Colon (tissue), 2 donors: ENCODE results near the gene PTGDS.

Experiments used
- FAIRE-seq: peaks from 2 replicates; lab custom pipeline; 2012; peaks lifted over from hg19 to GRCh38; lab: Jason Lieb, UNC
- donor health status: control.
- donor health status: control.

Gene PTGDS

GRCh38 chr9:137011907-137012675 lies 34.8 kb downstream of the PTGDS start:
- FAIRE-seq: no peak

GRCh38 chr9:137012694-137013570 lies 35.6 kb downstream of the PTGDS start:
- no peak for FAIRE-seq

- FAIRE-seq: no peak
Observed at GRCh38 chr9:137013571-137013940, 36.3 kb downstream of the PTGDS start.

- FAIRE-seq: no peak
Observed at GRCh38 chr9:137014166-137014565, 36.9 kb downstream of the PTGDS start.

- FAIRE-seq: no peak
Observed at GRCh38 chr9:137014776-137015539, 37.7 kb downstream of the PTGDS start.

DNA sequence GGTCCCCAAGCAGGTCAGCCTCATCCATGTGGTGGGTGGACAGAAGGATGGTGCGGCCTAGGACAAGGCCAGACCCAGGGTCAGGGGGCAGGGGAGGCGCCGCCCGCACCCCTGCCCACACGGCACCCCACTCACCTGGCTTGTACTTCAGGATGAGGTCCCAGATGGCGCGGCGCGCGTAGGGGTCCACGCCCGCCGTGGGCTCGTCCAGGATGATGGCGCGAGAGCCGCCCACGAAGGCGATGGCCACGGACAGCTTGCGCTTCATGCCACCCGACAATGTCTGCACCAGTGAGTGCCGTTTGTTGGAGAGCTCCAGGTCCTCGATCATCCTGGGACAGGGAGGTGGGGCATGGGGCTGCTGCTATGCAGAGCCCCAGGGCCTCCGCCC lies 38.2 kb downstream of the PTGDS start:
- FAIRE-seq: no peak

GRCh38 chr9:137015976-137016375 lies 38.7 kb downstream of the PTGDS start:
- no peak for FAIRE-seq

DNA sequence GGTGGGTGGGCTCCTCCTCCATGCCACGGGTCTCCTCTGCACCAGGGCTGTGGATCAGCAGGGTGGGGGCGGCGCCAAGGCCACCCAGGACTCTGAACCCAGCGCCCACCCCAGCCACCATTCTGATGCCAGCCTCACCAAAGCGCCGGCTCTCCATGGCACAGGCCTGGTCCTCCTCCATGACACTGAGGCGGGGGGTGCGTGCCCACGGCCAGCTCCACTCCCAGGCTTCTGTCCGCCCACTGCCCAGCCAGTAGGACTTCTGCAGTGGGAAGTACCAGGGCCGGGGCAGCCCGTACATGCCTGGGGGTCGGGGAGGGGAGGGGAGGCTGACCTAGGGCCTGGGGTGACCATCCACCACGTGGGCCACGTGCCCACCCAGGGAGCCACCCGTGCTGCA lies 39.1 kb downstream of the PTGDS start:
- FAIRE-seq: no peak

DNA sequence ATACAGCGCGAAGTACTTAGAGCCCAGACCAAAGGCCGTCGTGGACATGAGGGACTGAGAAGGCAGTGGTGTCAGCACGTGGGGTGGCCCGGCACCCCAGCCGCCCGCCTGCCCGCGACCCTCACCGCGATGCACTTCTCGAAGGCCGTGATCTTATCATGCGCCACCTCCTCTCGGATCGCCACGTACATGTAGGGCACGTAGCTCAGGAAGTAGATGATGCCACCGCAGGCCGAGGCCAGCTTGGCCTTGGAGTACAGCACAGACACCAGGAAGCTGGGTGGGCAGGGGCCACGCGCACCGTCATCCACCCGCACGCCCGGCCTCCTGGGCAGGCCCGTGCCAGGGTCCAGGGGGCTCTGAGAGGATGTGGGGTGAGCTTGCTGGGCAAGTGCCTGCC lies 39.8 kb downstream of the PTGDS start:
- FAIRE-seq: no peak

DNA sequence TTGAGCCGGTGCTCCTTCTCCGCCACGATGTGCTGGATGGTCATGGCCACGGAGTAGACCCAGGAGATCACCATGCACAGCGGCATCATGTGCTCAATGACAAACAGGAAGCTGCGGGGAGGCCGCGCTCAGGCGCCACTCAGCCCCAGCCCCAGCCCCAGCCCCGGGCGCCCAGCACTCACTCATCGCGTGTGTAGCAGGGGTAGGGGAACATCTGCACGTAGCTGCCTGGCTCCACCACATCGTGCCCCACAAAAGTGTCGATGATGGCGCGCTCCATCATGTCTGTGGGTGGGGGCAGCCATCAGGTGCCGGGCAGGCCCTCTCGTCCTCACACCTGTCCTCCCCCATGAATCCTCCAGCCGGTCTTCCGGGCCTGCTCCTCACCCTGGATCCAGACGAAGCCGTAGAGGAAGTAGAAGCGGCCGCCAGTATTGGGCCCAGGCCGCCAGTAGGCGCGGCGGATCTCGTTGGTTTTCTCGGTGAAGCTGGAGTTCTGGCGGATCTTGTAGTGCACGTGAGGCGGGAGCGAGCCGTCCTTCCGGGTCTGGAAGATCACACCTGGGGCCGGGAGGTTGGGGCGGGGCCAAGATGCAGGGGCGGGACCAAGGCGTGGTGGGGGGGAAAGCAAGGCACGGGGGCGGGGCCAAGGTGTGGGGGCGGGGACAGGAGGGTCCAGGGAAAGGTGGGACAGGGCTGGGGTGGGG lies 40.6 kb downstream of the PTGDS start:
- FAIRE-seq: no peak

- no peak for FAIRE-seq
Observed at GRCh38 chr9:137018761-137019559, 41.7 kb downstream of the PTGDS start.

- FAIRE-seq: no peak
Observed at GRCh38 chr9:137019891-137020683, 42.8 kb downstream of the PTGDS start.

GRCh38 chr9:137020771-137021567 lies 43.7 kb downstream of the PTGDS start:
- FAIRE-seq: no peak

DNA sequence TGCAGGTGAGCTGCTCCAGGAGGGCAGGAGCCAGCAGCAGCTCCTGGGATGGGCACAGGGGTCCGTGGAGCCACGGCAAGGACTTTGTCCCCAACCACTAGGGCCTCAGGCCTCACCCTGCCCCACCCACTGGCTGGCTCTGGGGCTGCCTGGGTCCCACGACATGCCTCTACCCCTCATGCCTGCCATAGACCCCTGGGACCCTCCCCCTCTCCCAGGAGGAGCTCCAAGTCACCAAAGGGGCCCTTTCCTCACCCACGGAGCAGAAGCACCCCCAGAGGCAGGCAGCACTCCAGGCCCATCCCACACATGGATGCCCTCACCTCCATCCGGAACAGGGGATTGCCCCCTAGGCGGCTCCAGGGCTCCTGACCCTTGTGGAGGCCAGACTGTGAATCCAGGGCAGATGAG lies 44.3 kb downstream of the PTGDS start:
- no peak for FAIRE-seq

GRCh38 chr9:137021979-137022661 lies 44.8 kb downstream of the PTGDS start:
- no peak for FAIRE-seq

DNA sequence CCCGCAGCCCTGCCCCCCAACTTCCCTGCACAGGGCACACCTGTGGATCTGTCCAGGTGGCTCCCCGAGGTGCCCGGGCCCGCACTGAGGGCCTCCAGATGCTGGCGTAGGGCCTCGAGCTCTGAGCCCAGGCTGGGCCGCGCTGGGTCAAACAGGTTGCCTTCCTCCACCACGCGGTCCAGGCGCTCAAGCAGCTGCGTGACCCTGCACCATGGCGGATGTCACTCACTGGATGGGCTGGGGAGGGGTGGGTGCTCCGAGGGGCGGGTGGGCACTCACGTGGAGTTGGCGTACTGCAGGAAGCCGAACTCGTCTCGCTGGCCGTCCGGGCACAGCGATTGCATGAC lies 45.3 kb downstream of the PTGDS start:
- no peak for FAIRE-seq

DNA sequence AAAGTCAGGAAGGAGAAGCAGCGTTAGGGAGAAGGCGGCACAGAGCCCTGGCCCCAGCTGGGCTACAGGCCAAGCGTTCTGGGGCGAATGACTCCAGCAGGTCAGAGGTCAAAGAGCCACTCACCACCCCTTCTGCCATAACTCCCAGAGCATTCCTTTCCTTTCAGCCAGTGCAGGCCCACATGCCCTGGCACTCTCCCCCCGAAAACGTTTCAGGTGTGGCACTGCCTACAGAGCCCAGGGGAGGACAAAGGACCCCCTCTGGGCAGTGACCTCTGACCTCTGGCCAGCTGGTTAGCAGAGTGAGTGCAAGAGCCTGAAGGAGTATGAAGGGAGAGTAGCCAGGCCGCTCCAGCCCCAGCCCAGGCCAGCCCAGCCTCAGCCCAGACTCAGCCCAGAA lies 45.9 kb downstream of the PTGDS start:
- no peak for FAIRE-seq

DNA sequence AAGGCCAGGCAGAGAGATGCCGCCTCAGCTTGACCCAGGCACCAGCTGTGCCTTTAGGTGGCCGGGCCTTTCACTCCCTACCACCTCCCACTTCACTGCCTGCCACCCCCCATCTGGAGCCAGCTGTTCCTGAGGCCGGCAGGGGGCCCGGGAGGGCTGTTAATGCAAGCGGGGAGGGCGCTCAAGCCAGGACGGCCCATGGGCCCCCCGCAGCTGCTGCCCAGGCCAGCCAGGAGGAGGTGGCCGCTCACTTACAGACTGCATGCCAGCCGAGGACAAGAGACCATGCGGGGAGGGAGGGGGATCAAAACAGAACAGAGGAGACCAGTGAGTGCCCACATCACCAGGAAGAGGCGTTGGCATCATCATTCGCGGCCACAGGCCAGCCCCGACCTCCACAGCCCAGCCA lies 46.3 kb downstream of the PTGDS start:
- no peak for FAIRE-seq

DNA sequence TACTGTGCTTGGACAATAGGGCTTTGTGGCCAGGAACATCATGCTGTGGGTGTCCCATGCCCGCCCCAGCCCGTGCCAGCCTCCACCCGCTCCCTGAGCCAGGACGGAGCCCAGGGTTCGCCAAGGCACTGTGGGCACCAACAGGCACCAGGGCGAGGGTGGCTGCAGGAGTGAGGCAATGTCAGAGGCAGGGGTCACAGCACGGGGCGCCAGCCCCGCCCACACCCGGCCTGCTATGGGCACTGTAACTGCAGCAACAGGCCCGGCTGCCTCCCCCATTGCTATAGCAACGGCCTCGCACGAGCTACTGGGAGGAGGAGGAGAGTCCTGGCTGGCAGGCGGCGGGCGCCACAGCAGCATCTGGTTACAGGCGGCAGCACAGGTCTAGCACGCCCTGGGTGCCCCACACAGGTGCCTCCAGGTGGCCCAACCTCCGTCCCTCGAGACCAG lies 48.2 kb downstream of the PTGDS start:
- FAIRE-seq: no peak
